HG02759 (cell line): ENCODE results near the gene LDHAL6A.

Source experiments
- ATAC-seq: cut with Tn5 transposase; IDR thresholded peaks from one replicate; pipeline ENCODE4 v1.9.1; 2021; ENCODE audit warnings: mild to moderate bottlenecking, moderate library complexity; ENCODE audit not compliant: unreplicated experiment

Gene LDHAL6A

GRCh38 chr11:18490319-18490718 lies 34.7 kb downstream of the LDHAL6A start:
- no peak for ATAC-seq

- ATAC-seq = no peak
These were observed 35.3 kb downstream of the LDHAL6A start for GRCh38 chr11:18490736-18491485.

GRCh38 chr11:18491924-18492323 lies 36.3 kb downstream of the LDHAL6A start:
- no peak for ATAC-seq

DNA sequence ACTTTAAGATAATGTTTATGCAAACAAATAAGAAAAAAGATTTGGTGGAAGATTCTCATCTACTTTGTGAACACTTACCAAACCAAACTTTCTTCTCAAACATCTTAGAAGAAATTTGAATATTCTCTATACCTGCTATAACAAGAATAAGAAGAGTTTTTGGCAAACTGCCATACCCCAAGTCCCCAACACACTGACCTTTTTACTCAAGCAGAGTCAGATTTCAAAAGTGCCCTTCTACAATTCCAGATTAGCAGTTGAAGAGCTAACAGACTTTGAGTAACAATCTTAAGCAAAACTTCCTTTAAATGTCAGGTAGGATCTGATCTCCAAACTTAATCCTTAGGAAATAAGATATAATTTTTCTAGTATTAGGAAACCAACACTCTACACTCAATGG lies 37.2 kb downstream of the LDHAL6A start:
- ATAC-seq = no peak

- no peak for ATAC-seq
These were observed 37.7 kb downstream of the LDHAL6A start for GRCh38 chr11:18493310-18493709.

DNA sequence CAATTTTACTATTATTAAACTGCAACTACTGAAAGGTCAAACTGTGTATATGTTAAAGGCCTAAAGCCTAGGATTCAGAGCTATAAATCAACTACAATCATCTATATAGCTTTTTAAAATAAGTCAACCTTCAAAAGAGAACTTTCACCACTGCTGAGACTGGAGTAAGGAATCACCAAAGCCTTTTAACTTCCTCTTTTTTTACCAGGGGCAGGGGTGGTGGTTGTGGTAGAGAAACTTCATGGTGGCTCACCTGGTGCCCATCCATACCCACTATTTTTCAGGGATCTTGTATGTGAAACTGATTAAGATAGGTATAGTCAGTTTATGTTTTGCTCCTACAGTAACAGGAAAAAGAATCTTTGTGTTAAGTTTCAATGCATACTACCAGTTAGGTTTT lies 39.6 kb downstream of the LDHAL6A start:
- no peak for ATAC-seq

- ATAC-seq = no peak
These were observed 40.0 kb downstream of the LDHAL6A start for GRCh38 chr11:18495703-18496102.

DNA sequence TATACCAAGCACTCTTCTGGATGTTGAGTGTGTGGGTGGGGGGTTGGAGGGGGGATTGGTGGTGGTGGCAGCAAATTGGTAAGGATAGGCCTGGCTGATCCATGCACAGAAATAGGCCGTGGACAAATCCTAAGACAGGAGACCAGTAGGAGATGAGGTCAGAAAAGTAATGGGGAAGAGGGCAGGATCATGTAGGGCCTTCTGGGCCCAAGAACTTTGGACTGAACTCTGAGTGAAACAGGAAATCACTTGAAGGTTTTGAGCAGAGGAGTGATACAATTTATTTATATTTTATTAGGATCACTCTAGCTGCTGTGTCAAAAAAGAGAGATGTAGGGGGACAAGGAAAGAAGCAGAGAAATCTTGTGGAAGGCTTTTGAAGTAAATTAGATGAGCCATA lies 42.4 kb downstream of the LDHAL6A start:
- ATAC-seq = no peak

DNA sequence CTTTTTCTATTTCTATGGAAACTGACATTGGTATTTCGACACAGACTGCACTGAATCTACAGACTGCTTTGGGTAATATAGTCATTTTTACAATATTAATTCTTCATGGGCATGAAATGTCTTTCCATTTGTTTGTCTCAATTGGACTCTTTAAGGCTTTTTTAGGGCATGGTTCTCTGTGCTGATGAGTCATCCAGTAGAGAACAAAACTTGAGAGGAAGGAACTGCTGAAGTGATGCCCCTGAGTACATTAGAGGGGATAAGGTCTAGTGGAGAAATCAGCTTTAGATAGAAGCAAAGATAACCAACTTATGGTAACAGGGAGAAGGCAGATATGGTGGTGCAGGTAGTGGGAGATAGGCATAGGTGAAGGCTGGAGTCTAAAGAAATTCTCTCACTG lies 46.0 kb downstream of the LDHAL6A start:
- no peak for ATAC-seq

DNA sequence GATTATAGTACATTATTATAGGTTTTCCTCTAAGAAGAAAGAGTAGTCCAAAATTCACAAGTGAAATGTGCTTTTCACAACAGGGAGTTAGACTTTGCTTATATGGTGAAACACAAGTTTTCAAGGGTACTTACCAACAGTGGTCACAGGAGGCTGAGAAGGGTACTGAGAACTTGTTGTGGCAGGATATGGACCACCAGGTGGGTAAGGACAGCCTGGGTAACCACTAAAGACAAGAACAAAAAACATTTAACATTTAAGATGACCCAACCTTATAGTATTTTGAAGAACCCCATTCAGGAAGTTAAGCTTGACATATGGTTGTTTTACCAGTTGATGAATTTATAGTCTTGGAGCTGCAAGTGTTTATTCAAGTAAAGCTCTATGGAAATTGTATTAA lies 46.7 kb downstream of the LDHAL6A start:
- no peak for ATAC-seq

- ATAC-seq = no peak
These were observed 65.5 kb downstream of the LDHAL6A start for GRCh38 chr11:18521122-18521521.

DNA sequence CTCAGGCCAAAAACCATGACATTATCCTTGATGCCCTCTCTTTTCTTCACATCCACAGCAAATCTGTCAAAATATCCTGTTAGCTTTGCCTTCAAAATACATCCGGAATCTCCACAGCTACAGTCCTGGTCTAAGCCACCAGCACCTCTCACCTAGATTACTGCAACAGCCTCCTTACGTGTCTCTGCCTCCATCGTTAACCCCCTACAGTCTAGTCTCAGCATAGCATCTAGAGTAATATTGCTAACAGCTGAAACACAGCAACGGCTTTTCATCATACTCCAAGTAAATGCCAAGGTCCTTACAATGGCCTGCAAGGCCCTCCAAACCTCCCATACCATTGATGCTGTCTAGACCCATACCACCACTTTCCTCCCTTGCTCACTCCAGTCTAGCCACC lies 66.7 kb downstream of the LDHAL6A start:
- ATAC-seq = no peak

DNA sequence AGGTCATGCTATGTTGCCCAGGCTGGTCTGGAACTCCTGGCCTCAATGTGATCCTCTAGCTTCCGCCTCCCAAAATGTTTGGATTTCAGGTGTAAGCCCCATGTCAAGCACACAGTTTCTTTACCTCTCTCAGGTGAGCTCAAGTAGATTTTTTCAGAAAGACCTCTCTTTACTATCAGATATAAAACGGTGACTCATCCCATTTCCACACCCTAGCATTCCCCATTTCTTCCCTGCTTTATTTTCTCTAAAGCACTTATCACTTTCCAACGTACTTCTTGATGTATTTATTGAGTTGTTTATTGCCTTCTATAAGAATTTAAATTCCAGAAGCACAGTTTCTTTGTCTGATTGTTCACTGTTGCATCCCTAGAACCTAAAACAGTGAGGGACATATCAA lies 67.4 kb downstream of the LDHAL6A start:
- ATAC-seq = no peak

DNA sequence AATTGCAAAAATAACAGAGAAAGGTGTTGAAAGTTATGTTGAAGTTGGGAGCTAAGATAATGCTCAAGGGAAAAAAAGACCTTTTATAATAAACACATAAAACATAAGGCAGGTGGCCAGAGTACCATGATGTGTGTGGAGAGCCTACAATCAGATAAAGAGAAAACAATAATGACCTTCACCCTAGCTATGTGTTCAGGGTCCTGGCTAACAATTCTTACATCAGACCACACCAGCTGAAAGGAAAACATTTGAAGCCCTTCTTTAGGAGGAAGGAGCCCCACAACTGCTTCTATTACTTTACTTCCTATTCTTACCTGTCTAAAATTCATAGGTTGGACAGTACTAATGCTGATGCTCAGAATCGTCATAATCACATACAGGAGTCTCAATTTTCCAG lies 68.6 kb downstream of the LDHAL6A start:
- ATAC-seq = no peak

- no peak for ATAC-seq
These were observed 70.5 kb downstream of the LDHAL6A start for GRCh38 chr11:18526130-18526520.

DNA sequence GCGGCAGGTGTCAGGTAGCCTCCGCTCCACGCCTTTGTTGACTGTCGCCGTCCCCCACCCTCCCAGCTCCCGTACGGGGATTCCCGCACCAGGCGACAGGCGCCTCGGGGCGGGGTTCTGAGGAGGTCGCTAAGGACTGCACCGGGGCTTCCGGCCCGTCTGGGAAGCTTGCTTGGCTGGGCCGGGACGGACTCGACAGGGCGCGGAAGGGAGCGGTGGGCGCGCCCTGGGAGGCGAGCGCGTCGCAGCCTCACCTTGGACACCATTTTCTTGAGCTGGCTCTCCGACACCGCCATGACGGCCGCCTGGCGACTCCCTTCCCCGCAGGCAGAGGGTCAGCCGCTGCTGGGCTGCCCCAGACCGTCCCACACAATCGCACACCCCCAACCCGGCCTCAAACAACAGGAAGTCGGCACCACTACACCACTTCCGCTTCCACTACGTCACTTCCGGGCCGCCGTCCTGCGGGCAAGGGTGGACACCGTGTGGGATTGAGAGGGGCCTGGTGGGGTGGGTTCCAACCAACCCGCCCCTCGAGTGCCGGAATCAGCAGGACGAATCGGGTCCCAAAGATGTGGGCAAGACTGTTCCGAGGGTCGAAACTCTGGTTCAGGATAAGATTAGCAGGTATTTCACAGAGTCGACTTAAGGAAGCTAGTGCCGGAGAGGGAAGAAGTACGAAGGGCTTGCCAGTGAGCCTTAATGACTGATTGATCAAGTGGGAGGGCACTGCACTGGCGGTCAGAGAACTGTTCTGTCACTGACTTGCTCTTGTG lies 71.1 kb downstream of the LDHAL6A start, which contains the start of gene TSG101:
TSS of gene TSG101 (minus strand) at position 422 of the 776 bp plus-strand sequence. CDS start at position 296, 126 bp downstream.
- ATAC-seq = peak; percentile 98

DNA sequence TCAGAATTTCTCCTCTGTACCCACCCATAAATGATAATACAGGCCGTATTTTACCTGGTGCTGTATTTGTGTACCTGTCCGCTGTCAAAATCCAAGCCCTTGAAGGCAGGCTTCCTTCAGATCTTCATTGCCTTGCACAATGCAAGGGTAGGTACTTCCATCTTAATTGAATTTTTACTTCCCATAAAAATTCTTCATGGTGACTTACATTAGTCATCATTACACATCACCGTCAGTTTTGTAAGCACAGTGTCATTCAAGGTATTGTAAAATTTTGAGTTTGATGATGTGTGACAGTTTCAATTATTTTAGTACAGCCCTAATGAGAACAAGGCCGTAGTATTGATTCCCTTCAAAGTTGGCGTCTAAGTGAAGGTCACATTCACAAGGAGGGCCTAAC lies 71.9 kb downstream of the LDHAL6A start:
- ATAC-seq = no peak
